BJ (cell line): ENCODE measurements around the gene RBMS1. TPM values are rescaled to one million over a fixed set of nuclear protein-coding genes. Genes with fewer than 3 reads are reported as not detected.

ENCODE experiments used
- CTCF ChIA-PET: fragments of 350-600 bp; formaldehyde crosslinking; extraction: SDS; loops from one replicate; lab custom pipeline; 2021; ENCODE audit warnings: antibody characterized with exemption, inconsistent platforms; lab: Yijun Ruan, JAX
- POLR2A ChIA-PET: fragments of 300-600 bp; sonication (Branson Sonifier 250); formaldehyde crosslinking; extraction: SDS; loops from one replicate; lab custom pipeline; 2021; ENCODE audit warnings: antibody characterized with exemption; lab: Charles Lee
- DNase-seq: peaks from one replicate; pipeline ENCODE4 v3.0.0-alpha.2; 2011; ENCODE audit warnings: low read depth
- H3K27me3 ChIP-seq: 2 replicates; pipeline ENCODE4 v1.6.0; 2011; ENCODE audit warnings: low read length; ENCODE audit not compliant: control insufficient read depth, insufficient read depth
- H3K36me3 ChIP-seq: 2 replicates; pipeline ENCODE4 v1.5.1; 2011; ENCODE audit warnings: low read length; ENCODE audit not compliant: control insufficient read depth, insufficient read depth
- H3K4me3 ChIP-seq: 2 replicates; pipeline ENCODE4 v1.5.1; 2011; ENCODE audit warnings: low read depth, mild to moderate bottlenecking, control low read depth, low read length
- CTCF ChIP-seq: IDR thresholded peaks from 2 replicates; pipeline ENCODE4 v1.5.1; 2011; ENCODE audit warnings: low read depth, mild to moderate bottlenecking, control low read depth, inconsistent platforms, low read length, moderate library complexity; ENCODE audit not compliant: insufficient read depth
- polyA plus RNA-seq: library from polyadenylated mRNA; depleted of rRNA; stranded (reverse); fragments of >200 nt; gene quantifications from 2 replicates; pipeline ENCODE4 v1.2.3, GENCODE V29; 2011

RBMS1 gene
- polyA plus RNA-seq, 1 experiment: 80.1 TPM

- CTCF ChIA-PET: no interaction called here
- Histone ChIP-seq H3K27me3 (no peaks in the 10 kb centered on the region), H3K4me3 (no peak overlapping the region), H3K36me3 (no peaks in the 10 kb centered on the region)
- no peak for TF ChIP-seq CTCF
- no peak for DNase-seq
- POLR2A ChIA-PET: no interaction called here
Observed at GRCh38 chr2:160478660-160479059, 14.9 kb downstream of the RBMS1 start.

- no peak for DNase-seq
- CTCF ChIA-PET: interaction anchor here (0.6 kb wide), 1 partner anchor 10 kb away, joined by 3 read pairs; no protein-coding TSS in a partner anchor
- Histone ChIP-seq H3K27me3 (no peaks in the 10 kb centered on the region), H3K4me3 (no peak overlapping the region), H3K36me3 (no peaks in the 10 kb centered on the region)
- POLR2A ChIA-PET: no interaction called here
- TF ChIP-seq CTCF: no peak
Observed at GRCh38 chr2:160477032-160477431, 16.6 kb downstream of the RBMS1 start.

GRCh38 chr2:160474891-160475787 lies 18.5 kb downstream of the RBMS1 start:
- ChIA-PET POLR2A (no interaction called here), CTCF (no interaction called here)
- H3K4me3 ChIP-seq: no peak overlapping the region
- H3K27me3 ChIP-seq: no peaks in the 10 kb centered on the region
- no peak for DNase-seq
- no peak for TF ChIP-seq CTCF
- no peaks in the 10 kb centered on the region for H3K36me3 ChIP-seq

GRCh38 chr2:160474319-160474645 lies 19.3 kb downstream of the RBMS1 start:
- no peak for TF ChIP-seq CTCF
- no peak overlapping the region for H3K4me3 ChIP-seq
- H3K36me3 ChIP-seq: no peaks in the 10 kb centered on the region
- POLR2A ChIA-PET: no interaction called here
- CTCF ChIA-PET: no interaction called here
- DNase-seq: no peak
- H3K27me3 ChIP-seq: no peaks in the 10 kb centered on the region

GRCh38 chr2:160473468-160474318 lies 19.9 kb downstream of the RBMS1 start:
- no peak overlapping the region for H3K4me3 ChIP-seq
- no peak for DNase-seq
- no peaks in the 10 kb centered on the region for H3K36me3 ChIP-seq
- no peak for TF ChIP-seq CTCF
- no peaks in the 10 kb centered on the region for H3K27me3 ChIP-seq
- ChIA-PET CTCF (no interaction called here), POLR2A (interaction anchor here (0.6 kb wide), 1 partner anchor 166 kb away, joined by 4 read pairs; no protein-coding TSS in a partner anchor)
